Thyroid gland (tissue), 4 donors: ENCODE measurements around the gene WFDC10A.
"Not testable (repeated sequence)": the region's sequence is repeated elsewhere in the genome, so short reads cannot be mapped to it uniquely, and the experiment has no call there.

Source experiments
- POLR2A ChIP-seq, 2 donors: fragments of 450-650 bp; IDR thresholded peaks; one replicate each; pipeline ENCODE4 v1.6.1; 2017; ENCODE audit warnings: antibody characterized with exemption in 2 of 2, mild to moderate bottlenecking in 2 of 2, moderate library complexity in 1 of 2
- TF ChIP-seq, protein P1 (sequence below), 6 experiments: fragments of 200-600 bp in 3 of 6; fragments of 450-650 bp in 3 of 6; sonication (generic) in 3 of 6; IDR thresholded peaks; one replicate each; pipeline ENCODE4 v1.5.1; 2016 to 2019; ENCODE audit warnings: antibody characterized with exemption in 6 of 6, mild to moderate bottlenecking in 2 of 6, inconsistent platforms in 1 of 6, moderate library complexity in 1 of 6

GRCh38 chr20:45657038-45657437 is 27.5 kb downstream of the WFDC10A start:
- TF ChIP-seq, protein P1, sequence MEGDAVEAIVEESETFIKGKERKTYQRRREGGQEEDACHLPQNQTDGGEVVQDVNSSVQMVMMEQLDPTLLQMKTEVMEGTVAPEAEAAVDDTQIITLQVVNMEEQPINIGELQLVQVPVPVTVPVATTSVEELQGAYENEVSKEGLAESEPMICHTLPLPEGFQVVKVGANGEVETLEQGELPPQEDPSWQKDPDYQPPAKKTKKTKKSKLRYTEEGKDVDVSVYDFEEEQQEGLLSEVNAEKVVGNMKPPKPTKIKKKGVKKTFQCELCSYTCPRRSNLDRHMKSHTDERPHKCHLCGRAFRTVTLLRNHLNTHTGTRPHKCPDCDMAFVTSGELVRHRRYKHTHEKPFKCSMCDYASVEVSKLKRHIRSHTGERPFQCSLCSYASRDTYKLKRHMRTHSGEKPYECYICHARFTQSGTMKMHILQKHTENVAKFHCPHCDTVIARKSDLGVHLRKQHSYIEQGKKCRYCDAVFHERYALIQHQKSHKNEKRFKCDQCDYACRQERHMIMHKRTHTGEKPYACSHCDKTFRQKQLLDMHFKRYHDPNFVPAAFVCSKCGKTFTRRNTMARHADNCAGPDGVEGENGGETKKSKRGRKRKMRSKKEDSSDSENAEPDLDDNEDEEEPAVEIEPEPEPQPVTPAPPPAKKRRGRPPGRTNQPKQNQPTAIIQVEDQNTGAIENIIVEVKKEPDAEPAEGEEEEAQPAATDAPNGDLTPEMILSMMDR (IDR thresholded peaks at IDR 0.05): not testable (repeated sequence)
- not testable (repeated sequence) for TF ChIP-seq POLR2A (IDR thresholded peaks at IDR 0.05)
